GM19043 (cell line): ENCODE measurements around the gene UNC13C.
A peak's percentile ranks its signal among the peaks of the same experiment; 100 is the strongest.
"Not testable (repeated sequence)": the region's sequence is repeated elsewhere in the genome, so short reads cannot be mapped to it uniquely, and the experiment has no call there.

ENCODE experiments used
- ATAC-seq: cut with Tn5 transposase; IDR thresholded peaks from one replicate; pipeline ENCODE4 v1.9.1; 2021; ENCODE audit warnings: low read depth; ENCODE audit not compliant: unreplicated experiment

UNC13C gene

DNA sequence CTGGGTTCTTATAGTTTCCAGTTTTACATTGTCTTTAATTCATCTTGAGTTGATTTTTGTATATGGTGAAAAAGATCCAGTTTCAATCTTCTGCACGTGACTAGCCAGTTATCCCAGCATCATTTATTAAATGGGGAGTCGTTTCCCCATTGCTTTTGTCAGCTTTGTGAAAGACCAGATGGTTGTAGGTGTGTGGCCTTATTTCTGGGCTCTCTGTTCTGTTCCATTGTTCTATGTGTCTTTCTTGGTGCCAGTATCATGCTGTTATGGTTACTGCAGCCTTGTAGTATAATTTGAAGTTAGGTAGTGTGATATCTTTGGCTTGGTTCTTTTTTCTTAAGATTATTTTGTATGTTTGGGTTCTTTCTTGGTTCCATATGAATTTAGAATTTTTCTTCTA, 432.2 kb downstream of the UNC13C start:
- no peak for ATAC-seq

DNA sequence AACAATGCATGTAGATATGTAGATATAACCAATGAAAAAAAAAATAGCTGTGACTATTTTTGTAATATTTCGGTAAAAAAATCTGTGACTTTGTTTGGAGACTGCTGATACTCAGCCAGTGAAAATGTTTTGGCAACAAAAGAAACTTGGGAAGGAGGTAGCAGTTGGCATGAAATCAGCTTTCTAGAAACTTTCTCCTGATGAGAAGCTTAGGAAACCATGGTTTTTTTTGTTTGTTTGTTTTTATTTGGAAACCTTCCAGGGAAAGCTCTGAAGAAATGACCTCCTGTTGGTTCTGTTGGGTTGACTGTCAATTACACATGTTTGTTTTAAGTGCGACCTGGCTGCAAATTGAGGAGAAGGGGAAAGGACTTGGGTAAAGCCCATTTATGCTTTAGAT, 445.9 kb downstream of the UNC13C start:
- no peak for ATAC-seq

DNA sequence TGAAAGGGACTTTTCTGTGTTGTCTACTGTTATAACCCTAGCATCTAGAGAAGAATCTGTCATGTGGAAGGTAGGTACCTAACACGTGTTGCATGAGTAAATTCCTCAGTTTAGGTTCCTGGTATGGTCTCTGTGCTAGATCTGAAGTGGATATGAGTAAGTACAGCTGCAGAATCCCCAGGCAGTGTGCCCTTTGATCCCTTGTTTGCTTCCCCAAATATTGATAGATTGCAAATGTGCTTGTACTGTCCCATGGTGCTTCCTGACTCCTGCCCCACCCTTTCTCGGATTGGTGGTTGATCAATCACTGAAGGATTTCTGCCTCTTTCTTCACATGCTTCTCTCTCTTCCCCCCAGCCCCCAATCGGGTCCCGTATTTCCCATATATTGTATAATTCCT, 450.4 kb downstream of the UNC13C start:
- no peak for ATAC-seq

DNA sequence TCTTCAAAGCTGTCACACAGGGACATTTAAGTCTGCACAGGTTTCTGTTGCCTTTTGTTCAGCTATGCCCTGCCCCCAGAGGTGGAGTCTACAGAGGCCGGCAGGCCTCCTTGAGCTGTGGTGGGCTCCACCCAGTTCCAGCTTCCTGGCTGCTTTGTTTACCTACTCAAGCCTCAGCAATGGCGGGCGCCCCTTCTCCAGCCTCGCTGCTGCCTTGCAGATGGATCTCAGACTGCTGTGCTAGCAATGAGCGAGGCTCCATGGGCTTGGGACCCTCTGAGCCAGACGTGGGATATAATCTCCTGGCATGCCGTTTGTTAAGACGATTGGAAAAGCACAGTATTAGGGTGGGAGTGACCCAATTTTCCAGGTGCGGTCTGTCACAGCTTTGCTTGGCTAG, 472.0 kb downstream of the UNC13C start:
- not testable (repeated sequence) for ATAC-seq

DNA sequence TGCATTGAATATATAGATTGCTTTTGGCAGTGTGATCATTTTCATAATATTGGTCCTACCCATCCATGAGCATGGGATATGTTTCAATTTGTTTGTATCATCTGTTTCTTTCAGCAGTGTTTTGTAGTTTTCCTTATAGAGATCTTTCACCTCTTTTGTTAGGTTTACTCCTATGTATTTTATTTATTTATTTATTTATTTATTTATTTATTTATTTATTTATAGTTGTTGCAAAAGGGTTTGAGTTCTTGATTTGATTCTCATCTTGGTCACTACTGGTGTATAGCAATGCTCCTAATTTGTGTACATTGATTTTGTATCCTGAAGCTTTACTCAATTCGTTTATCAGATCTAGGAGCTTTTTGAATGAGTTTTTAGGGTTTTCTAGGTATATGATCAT, 478.2 kb downstream of the UNC13C start:
- no peak for ATAC-seq

DNA sequence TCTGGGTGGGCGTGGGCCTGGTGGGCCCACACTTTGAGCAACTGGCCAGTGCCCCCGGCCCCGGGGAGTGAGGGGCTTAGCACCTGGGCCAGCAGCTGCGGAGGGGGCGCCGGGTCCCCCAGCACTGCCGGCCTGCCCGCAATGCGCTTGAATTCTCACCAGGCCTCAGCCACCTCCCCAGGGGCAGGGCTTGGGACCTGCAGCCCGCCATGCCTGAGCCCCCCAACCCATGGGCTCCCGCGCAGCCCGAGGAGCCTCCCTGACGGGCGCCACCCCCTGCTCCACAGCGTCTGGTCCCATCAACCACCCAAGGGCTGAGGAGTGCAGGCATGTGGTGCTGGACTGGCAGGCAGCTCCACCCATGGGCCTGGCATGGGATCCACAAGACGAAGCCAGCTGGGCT, 484.3 kb downstream of the UNC13C start:
- no peak for ATAC-seq

DNA sequence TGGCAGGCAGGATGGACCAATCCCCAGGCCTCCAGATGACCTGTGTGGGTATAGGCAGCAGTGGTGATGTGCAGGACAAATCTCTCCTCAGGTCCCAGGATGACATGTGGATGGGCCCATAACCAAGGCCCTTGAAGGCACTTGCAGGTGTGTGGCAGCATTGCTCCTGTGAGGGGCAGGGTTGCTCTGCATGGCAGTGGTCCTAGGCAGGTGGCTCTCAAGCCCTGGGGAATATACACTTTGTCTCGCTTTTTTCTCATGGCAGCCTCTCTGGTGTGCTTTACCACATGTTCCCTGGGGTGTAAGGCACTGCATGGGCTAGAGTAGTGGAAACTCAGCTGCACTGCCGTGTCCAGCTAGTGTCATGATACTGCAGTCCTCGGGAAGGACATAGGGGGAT, 503.6 kb downstream of the UNC13C start:
- ATAC-seq, result no peak

DNA sequence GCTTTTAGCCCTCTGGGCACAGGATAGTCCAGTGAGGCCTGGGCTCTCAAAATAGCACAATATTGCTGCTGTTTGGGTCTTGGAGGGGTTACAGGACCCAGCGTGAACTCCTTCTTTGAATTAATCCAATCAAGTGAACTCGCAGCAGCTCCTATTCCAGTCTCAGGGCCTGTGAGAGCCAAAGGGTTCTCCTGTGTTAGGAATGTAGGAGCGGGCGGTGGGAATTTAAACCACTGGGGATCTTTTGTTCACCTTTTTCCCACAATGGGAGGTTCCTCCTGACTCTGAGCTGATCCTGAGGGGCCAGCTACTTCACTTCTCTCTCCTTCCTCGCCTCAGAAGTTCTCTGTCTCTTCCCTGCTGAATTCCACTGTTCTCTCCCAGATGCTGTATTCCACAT, 504.0 kb downstream of the UNC13C start:
- no peak for ATAC-seq

DNA sequence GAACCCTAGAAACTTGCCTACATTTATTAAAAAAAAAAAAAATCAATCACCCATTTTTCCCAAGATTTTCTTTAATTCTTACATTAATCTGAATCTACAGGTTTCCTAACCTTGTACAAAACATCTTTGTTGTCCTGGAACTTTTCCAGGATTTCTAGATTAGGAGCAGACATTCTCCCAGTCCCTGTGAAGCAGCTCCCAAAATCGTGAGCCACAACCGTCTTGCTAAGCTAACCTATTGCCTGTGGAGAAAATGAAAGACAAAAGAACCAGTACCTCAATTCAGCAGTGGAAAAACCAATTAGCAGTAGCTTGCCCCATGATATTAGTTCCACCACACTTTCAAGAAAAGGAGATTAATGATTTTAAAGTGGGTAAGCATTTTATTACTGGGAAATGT, 522.1 kb downstream of the UNC13C start:
- no peak for ATAC-seq

DNA sequence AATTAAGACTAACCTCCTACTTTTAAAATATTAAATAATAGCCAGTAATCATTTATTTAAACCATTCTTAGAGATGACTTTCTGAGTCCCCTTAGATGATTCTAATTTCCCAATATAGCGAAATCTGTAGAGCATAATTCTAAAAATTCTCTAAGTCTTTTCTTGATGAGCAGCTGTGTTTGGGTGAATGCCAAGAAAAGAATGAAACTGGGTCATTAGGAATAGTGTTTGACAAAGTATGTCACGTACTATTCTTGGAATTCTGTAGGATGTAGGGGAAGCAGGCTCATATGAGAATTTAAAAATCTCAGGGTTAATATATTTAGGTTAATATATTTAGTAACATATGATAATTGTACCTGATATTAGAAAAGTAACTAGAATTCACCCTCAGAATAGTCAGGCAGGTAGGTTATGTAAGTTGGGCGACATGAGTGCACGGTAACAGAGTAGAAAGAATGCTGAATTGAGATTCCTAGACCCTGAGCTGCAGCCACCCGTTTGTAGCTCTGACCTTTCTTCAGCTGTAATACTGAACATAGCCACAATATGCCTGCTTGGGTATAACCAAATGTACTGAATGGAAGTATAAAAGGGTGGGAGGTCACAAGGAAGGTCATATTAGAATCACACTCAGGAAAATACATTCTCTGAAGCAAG, 524.3 kb downstream of the UNC13C start:
- no peak for ATAC-seq

DNA sequence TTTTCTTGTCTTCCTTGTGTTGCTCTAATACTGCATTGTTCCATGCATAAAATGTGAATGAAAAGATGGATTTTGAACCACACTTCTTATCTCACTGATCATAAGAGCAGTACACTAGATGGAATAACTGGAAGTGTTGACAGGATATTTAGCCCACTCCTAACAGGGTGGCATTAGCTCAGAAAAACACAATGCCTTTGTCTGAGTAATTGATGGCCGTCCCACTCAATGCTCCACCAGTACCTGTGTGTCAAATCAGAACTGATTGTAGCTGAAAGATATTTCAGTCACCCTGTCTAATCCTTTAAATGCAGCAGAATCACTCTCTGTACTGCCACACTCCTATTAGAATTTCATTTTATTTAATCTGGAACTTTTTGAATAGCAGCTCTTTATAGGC, 526.5 kb downstream of the UNC13C start:
- ATAC-seq, result no peak

DNA sequence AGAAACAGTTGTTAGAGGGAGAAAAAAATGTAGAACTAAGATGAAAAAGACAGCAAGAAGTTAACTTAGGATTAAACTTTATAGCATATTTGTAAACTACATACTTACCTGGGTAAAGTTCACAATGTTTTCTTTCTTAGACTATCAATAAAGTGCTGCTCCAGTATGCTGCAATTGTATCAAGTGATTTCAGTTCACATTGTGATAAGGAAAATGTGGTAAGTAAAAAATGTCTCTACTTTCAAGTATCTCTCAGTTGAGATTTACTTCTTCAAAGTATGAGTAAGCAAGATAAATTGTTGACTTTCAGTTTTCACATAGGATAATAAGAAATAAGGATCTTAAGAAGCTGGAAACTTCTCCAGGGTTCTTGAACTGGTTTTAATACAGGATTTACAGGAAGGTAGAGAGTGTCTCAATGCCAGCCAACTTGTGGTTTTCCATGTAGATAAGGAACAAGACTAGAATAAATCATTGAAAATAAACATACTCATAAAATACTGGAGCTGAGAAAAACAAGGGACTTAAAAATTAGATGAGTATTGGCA, 528.8 kb downstream of the UNC13C start:
- ATAC-seq, result no peak

DNA sequence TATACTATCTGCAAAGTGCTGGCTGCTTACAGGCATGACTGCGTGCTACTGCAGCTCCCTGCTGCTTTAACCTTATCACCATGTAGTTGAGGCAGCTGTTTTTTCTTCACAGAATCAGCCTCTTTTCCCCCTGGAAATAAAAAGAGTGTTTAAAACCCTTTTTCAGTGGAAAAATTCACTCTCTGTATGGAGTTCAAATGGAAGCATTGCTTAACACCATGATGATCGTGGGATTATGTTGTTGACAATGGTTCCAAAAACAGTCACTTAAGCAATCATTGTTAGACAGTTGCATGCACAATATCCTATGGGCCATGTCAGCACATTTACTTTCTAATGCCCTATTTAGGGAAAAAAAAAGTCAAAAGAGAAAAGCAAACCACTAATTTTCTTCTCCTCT, 536.4 kb downstream of the UNC13C start:
- ATAC-seq, result no peak

DNA sequence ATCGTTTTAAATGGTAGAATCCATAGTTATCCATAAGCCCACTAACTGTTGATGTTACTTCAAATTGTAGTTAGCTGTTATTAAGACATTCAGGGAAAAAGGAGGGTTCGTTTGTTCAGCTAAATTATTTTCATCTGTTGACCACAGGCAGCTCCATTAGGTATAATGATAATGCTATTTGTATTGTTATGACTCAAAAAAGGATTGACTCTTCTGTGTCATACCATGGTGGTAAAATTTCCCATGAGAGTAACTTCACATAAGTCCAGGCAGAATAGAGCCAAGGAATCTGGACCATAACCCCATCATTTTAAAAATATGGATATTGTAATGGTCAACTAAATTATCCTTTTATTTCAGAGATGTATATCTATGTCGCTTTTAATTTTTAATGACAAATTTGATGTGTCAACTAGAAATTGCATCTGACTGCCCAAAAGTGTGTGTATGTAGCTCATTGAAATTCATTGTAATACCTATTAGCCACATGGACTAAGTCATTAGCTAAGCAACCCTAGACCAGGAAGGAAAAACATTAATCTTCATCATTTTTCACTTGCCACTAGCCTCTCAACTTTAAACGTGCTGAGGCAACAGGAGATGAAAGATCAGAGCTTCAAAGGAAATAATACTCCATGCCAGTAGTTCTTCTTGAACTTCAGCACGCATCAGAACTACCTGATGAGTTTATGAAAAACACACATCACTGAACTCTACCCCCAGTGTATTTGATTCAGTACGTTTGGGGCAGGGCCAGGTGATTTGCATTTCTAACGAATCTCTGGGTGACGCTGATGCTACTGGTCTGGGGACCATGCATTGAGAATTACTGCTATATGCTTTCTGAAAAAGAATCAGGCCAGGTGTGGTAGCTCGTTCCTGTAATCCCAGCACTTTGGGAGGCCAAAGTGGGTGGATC, 537.7 kb downstream of the UNC13C start:
- ATAC-seq, result no peak

DNA sequence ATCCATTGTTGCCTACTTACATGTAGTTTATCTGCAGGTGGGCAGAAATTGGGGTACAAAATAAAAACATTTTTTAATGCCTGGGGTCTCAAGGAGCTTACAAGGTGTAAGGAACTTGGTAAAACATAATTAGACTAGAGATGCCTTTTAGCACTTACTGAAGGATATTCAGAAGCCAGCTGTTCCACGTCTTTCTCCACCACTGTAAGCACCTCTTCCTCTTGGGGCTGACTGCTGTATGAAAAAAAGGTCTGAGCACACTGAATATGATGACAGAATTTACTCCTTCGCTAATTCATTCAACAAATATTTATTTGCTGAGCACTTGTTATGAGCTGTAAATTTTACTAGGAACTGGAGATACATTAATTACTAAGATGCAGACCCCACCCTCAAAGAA, 539.1 kb downstream of the UNC13C start:
- no peak for ATAC-seq

DNA sequence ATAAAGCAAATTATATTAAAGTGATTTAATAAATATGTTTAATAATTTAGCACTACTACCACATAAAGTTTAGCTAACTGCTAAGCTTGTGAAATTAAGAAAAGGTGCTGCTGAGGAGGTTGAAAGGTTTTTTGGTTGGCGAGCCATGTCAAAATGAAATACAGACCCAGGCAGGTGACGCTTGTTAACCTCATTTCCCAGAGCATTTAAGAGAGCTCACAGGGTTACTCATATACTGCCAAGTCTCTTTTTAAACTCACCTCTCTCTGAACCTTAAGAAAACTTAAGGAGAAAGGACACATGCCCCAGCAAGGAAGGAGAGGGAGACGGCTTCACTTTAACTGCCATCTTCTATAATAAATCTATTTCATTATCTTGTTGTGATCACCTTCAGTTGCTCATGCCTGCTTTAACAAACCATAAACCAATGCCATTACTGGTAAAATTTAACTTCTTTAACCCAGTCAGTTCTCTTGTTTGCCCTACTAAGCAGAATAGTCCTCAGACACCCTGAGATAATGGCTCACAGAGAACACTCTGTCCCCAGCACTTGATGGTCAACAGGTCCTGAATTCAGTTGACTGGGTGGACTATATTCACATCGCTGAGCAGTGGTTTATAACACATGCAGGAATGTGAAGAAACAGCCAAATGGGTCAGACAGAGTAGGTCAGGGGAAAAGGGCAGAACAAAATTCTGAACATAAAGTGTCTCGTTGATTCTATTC, 540.1 kb downstream of the UNC13C start:
- no peak for ATAC-seq

DNA sequence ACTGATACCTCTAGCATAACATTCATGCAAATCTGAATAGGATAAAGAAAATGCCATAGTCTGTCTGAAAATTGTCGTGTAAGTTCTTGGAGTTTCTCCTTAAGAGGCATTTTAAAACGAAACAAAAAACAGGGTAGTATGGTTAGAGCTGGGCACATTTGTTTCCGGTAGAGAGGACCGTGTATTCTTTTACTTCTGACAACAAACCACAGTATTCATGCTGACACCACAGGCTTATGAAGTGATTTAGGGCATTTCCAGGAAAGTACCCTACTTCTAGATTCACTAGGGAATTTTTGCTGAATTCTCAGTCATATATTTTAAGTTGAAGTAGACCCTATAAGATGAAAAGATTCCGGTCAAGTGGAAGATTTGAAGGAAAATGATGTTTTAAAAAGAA, 541.3 kb downstream of the UNC13C start:
- peak; percentile 71 for ATAC-seq

DNA sequence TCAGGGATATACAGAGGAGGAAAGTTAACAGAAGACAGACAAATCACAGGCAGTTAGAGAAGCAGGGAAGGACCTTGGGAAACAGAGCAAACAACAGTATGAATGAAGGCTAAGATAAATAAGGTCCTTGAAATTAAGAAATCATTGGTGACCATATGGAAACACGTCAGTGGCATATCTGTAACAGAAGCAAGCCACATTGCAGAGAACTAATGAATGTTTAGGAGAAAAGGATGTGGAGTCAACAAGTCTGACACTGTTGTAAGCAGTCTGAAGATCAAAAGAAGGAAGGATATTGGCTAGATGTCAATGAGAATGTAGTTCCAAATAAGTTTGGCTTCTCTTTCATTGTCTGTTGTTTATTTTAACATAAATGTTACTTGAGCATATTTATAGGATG, 542.4 kb downstream of the UNC13C start:
- no peak for ATAC-seq

DNA sequence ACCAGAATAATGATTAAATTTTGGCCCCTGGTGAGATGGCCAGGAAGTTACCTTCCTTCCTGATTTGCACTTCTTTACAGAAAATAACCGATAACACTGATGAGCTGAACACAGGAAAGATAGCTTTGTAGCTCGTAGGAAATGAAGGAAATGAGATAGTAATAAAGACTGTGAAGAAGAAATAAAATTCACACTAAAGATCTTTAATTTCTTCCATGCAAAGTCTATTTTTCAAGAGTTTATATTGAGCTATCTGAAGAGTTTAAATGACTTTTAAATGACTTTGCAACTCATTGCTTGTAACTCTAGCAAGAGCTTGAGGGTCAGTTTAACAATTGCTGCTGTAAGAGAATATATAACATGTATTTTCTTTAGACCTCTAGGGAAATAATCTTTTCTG, 543.0 kb downstream of the UNC13C start:
- ATAC-seq, result no peak

DNA sequence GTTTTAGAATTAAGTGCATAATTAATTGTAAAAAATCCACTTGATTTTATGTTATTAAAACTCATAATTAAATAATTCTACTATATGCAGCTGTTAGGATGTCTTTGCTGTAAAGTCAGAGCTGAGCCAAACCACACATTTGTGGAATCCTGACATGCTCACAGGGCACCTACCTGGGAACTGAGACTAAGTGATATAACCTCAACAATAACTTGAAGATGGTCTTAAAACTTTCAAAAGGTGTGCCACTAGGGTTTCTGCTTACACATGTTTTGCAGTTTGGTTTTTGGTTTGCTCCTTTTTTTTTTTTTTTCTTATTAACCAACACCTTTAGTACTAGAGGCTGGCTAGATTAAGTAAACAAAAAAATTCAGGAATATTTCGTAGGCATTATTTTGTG, 549.8 kb downstream of the UNC13C start:
- no peak for ATAC-seq

DNA sequence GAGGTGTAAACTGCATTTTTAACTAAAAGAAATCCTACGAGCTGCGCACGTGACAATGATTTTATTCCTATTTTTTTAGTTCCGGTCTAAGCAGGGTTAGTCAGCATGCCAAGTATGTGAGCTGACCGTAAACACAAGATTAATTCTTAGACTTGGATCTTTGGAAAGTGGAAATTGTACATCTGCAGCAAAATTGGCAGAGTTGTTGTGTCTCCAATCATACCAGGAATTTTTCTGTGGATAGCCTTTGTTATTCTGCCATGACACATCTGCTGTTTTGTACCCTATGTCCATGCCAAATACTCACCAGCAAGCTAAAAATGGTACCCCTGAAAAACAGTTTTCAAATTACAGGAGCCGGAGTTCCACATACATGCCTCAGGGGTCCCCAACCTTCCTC, 562.5 kb downstream of the UNC13C start:
- no peak for ATAC-seq
